HepG2 (cell line): ENCODE measurements around the gene MT1M. TPM values are rescaled to one million over a fixed set of nuclear protein-coding genes. Genes with fewer than 3 reads are reported as not detected.

ENCODE experiments used
- ATAC-seq: fragments of 200-7000 bp; cut with Tn5 transposase; 3 replicates; pipeline ENCODE4 v1.9.1; 2020; ENCODE audit warnings: mild to moderate bottlenecking, moderate library complexity
- BruUV-seq: library from RNA; stranded (reverse); fragments of 400-500 nt; replicated peaks from 2 replicates; lab custom pipeline; 2021; lab: Mats Ljungman, UMichigan
- CTCF ChIA-PET: fragments of 300-600 bp; formaldehyde crosslinking; extraction: SDS; loops from one replicate; lab custom pipeline; 2021; ENCODE audit warnings: low total read pairs, inconsistent platforms, low intra/inter-chr PET ratio; lab: Yijun Ruan, JAX
- POLR2A ChIA-PET: fragments of 350-600 bp; sonication (Branson Sonifier 250); formaldehyde crosslinking; loops from one replicate; lab custom pipeline; 2020; ENCODE audit warnings: antibody characterized with exemption, inconsistent platforms; lab: Yijun Ruan, JAX
- DNase-seq: peaks from one replicate; pipeline ENCODE4 v3.0.0-alpha.2; 2015; ENCODE audit warnings: low spot score
- FAIRE-seq: peaks from 3 replicates; lab custom pipeline; 2011; peaks lifted over from hg19 to GRCh38; lab: Jason Lieb, UNC
- H2AFZ ChIP-seq: one replicate; pipeline ENCODE4 v1.6.1; 2011; ENCODE audit warnings: low read length, inconsistent platforms
- H3K27ac ChIP-seq: fragments of 300-600 bp; 3 replicates; pipeline ENCODE4 v1.8.0; 2011; ENCODE audit warnings: mixed run types, mild to moderate bottlenecking, mixed read lengths, low read length, inconsistent platforms; ENCODE audit not compliant: insufficient read depth; ENCODE audit errors: extremely low read length
- H3K27me3 ChIP-seq, 2 experiments: fragments of 200-600 bp in 1 of 2; 2 replicates in 1 of 2; 3 replicates in 1 of 2; pipeline versions ENCODE4 v1.6.0 to v1.8.0; 2011; ENCODE audit warnings: low read length in 2 of 2, mild to moderate bottlenecking in 2 of 2, moderate library complexity in 2 of 2, inconsistent platforms in 1 of 2; ENCODE audit not compliant: insufficient read depth in 2 of 2, control insufficient read depth in 1 of 2
- H3K36me3 ChIP-seq, 2 experiments: fragments of 200-600 bp in 1 of 2; replicated peaks in 1 of 2; 2 replicates in 1 of 2; 3 replicates in 1 of 2; pipeline versions ENCODE4 v1.5.1 to v1.8.0; 2011; ENCODE audit warnings: low read length in 2 of 2, inconsistent platforms in 1 of 2; ENCODE audit not compliant: insufficient read depth in 2 of 2, control insufficient read depth in 1 of 2
- H3K4me1 ChIP-seq: 2 replicates; pipeline ENCODE4 v1.5.1; 2012; ENCODE audit warnings: low read length, inconsistent platforms; ENCODE audit not compliant: insufficient read depth
- H3K4me2 ChIP-seq: 2 replicates; pipeline ENCODE4 v1.6.0; 2011; ENCODE audit warnings: low read depth, low read length, inconsistent platforms
- H3K4me3 ChIP-seq, 3 experiments: fragments of 200-600 bp in 1 of 3; sonication (generic), shearing (Covaris generic) in 1 of 3; replicated peaks in 1 of 3; 2 replicates each; pipeline ENCODE4 v1.5.1; 2011 to 2016; ENCODE audit warnings: low read length in 3 of 3, inconsistent platforms in 2 of 3, low read depth in 2 of 3, mild to moderate bottlenecking in 2 of 3, control low read depth in 1 of 3, mixed read lengths in 1 of 3; ENCODE audit not compliant: insufficient read depth in 1 of 3
- H3K79me2 ChIP-seq: one replicate; pipeline ENCODE4 v1.6.1; 2011; ENCODE audit warnings: low read length, inconsistent platforms; ENCODE audit not compliant: insufficient read depth
- H3K9ac ChIP-seq: 2 replicates; pipeline ENCODE4 v1.6.0; 2011; ENCODE audit warnings: mild to moderate bottlenecking, low read depth, low read length, inconsistent platforms; ENCODE audit not compliant: insufficient read depth
- H3K9me3 ChIP-seq: 2 replicates; pipeline ENCODE4 v1.5.1; 2012; ENCODE audit warnings: mild to moderate bottlenecking, low read length
- H4K20me1 ChIP-seq: 2 replicates; pipeline ENCODE4 v1.6.0; 2011; ENCODE audit warnings: inconsistent platforms, mild to moderate bottlenecking, low read length, moderate library complexity; ENCODE audit not compliant: insufficient read depth
- CBX1 ChIP-seq: IDR thresholded peaks from one replicate; pipeline ENCODE4 v1.6.1; 2016; ENCODE audit warnings: antibody characterized with exemption, low read depth
- CEBPB ChIP-seq: IDR thresholded peaks from 2 replicates; pipeline ENCODE4 v1.6.1; 2011; ENCODE audit warnings: low read depth, low read length, improper control_type of control experiment, borderline replicate concordance
- CEBPG ChIP-seq: IDR thresholded peaks from 2 replicates; pipeline ENCODE4 v1.6.1; 2016
- FLYWCH1 ChIP-seq: sonication (generic); formaldehyde crosslinking; IDR thresholded peaks from 2 replicates; pipeline ENCODE4 v1.8.1; 2023; ENCODE audit warnings: mild to moderate bottlenecking, missing genetic modification reagents
- FOXA1 ChIP-seq, 2 experiments: fragments of 450-650 bp in 1 of 2; sonication (generic) in 1 of 2; formaldehyde crosslinking in 1 of 2; IDR thresholded peaks; 2 replicates each; pipeline versions ENCODE4 v1.4.0 to v1.6.1; 2016 to 2020; ENCODE audit warnings: missing genetic modification reagents in 1 of 2
- GZF1 ChIP-seq: sonication (generic); formaldehyde crosslinking; IDR thresholded peaks from 2 replicates; pipeline ENCODE4 v1.5.1; 2020; ENCODE audit warnings: mild to moderate bottlenecking, missing genetic modification reagents
- IRX3 ChIP-seq: sonication (generic); formaldehyde crosslinking; IDR thresholded peaks from 2 replicates; pipeline ENCODE4 v1.8.1; 2023; ENCODE audit warnings: mild to moderate bottlenecking, low read depth, missing genetic modification reagents, borderline replicate concordance
- JUNB ChIP-seq: sonication (generic); formaldehyde crosslinking; IDR thresholded peaks from 2 replicates; pipeline ENCODE4 v1.8.0; 2022; ENCODE audit warnings: missing genetic modification reagents, mild to moderate bottlenecking, borderline replicate concordance
- KLF9 ChIP-seq: IDR thresholded peaks from 2 replicates; pipeline ENCODE4 v1.6.1; 2016; ENCODE audit warnings: low read depth
- NFE2 ChIP-seq: sonication (generic); formaldehyde crosslinking; IDR thresholded peaks from 2 replicates; pipeline ENCODE4 v1.4.0; 2020; ENCODE audit warnings: missing genetic modification reagents
- RBAK ChIP-seq: sonication (generic); formaldehyde crosslinking; IDR thresholded peaks from 2 replicates; pipeline ENCODE4 v1.5.1; 2020; ENCODE audit warnings: mild to moderate bottlenecking, missing genetic modification reagents
- SKI ChIP-seq: fragments of 450-650 bp; IDR thresholded peaks from one replicate; pipeline ENCODE4 v1.6.1; 2018; ENCODE audit warnings: mild to moderate bottlenecking; ENCODE audit not compliant: partially characterized antibody
- SOX13 ChIP-seq, 3 experiments: fragments of 450-650 bp in 1 of 3; sonication (generic) in 1 of 3; formaldehyde crosslinking in 1 of 3; IDR thresholded peaks in 2 of 3; conservative IDR thresholded peaks in 1 of 3; 2 replicates each; pipeline versions ENCODE4 v1.5.0 to v1.6.1; 2016 to 2020; ENCODE audit warnings: antibody characterized with exemption in 1 of 3, mild to moderate bottlenecking in 1 of 3, missing compliant biosample characterization in 1 of 3, missing genetic modification reagents in 1 of 3, moderate library complexity in 1 of 3
- SOX5 ChIP-seq: IDR thresholded peaks from 2 replicates; pipeline ENCODE4 v1.6.1; 2016; ENCODE audit warnings: borderline replicate concordance
- SOX6 ChIP-seq, 2 experiments: fragments of 450-650 bp in 1 of 2; sonication (generic) in 1 of 2; formaldehyde crosslinking in 1 of 2; IDR thresholded peaks; 2 replicates each; pipeline versions ENCODE4 v1.4.0 to v1.6.1; 2017 to 2020; ENCODE audit warnings: antibody characterized with exemption in 1 of 2, mild to moderate bottlenecking in 1 of 2, missing genetic modification reagents in 1 of 2
- ZNF567 ChIP-seq: sonication (generic); formaldehyde crosslinking; IDR thresholded peaks from 2 replicates; pipeline ENCODE4 v1.8.1; 2023; ENCODE audit warnings: mild to moderate bottlenecking, missing genetic modification reagents, borderline replicate concordance
- ZNF75D ChIP-seq: sonication (generic); formaldehyde crosslinking; IDR thresholded peaks from 2 replicates; pipeline ENCODE4 v1.8.1; 2023; ENCODE audit warnings: missing genetic modification reagents, mild to moderate bottlenecking, borderline replicate concordance
- ZZZ3 ChIP-seq: sonication (generic); formaldehyde crosslinking; IDR thresholded peaks from 2 replicates; pipeline ENCODE4 v1.4.0; 2020; ENCODE audit warnings: missing genetic modification reagents, mild to moderate bottlenecking, borderline replicate concordance
- WGBS: methylation state at CpG from one replicate; pipeline ENCODE4 v1.1.6; 2017; ENCODE audit warnings: low lambda C conversion rate; 5-methylcytosine and 5-hydroxymethylcytosine counted together
- in situ Hi-C: cut with HindIII; loops from 2 replicates; pipeline ENCODE4 v1.10.0; 2017; ENCODE audit warnings: low pct_unique_long_range_greater_than_20kb; ENCODE audit not compliant: extremely low pct_ligation_motif_present
- intact Hi-C: fragments of 100-400 bp; cut with micrococcal nuclease; formaldehyde crosslinking; loops from one replicate; pipeline ENCODE4 v1.10.0; 2022; ENCODE audit not compliant: unreplicated experiment
- polyA plus RNA-seq, 8 experiments: library from polyadenylated mRNA; depleted of rRNA in 3 of 8; stranded (reverse) in 7 of 8; unstranded in 1 of 8; fragments of >200 nt; fragmentation: Illumina TruSeq in 4 of 8; extraction: Trizol in 4 of 8; gene quantifications; 2 replicates each; pipeline versions ENCODE4 v1.2.1 to v1.2.3, GENCODE V29; 2011 to 2016; ENCODE audit warnings: low read depth in 4 of 8, missing spikeins in 1 of 8, mixed read lengths in 1 of 8; ENCODE audit not compliant: insufficient read depth in 1 of 8
- total RNA-seq, 5 experiments: library from RNA; depleted of rRNA; stranded (reverse); fragments of >200 nt; fragmentation: Illumina TruSeq; extraction: Trizol; gene quantifications; 2 replicates each; pipeline ENCODE4 v1.2.3, GENCODE V29; 2016; ENCODE audit warnings: low read depth in 1 of 5
- TF ChIP-seq, protein P1 (sequence below): sonication (generic); formaldehyde crosslinking; IDR thresholded peaks from 2 replicates; pipeline ENCODE4 v1.4.0; 2020; ENCODE audit warnings: missing genetic modification reagents, borderline replicate concordance
- TF ChIP-seq, protein P2 (sequence below): sonication (generic); formaldehyde crosslinking; IDR thresholded peaks from 2 replicates; pipeline ENCODE4 v1.4.0; 2020; ENCODE audit warnings: missing genetic modification reagents, low read depth, mild to moderate bottlenecking, borderline replicate concordance

Gene MT1M
- total and polyA plus RNA-seq, 2 of the 13 experiments (the other 11 are each of a cell fraction or from before 2014, with no cell fraction given): 4.6 TPM; not detected in 1

DNA sequence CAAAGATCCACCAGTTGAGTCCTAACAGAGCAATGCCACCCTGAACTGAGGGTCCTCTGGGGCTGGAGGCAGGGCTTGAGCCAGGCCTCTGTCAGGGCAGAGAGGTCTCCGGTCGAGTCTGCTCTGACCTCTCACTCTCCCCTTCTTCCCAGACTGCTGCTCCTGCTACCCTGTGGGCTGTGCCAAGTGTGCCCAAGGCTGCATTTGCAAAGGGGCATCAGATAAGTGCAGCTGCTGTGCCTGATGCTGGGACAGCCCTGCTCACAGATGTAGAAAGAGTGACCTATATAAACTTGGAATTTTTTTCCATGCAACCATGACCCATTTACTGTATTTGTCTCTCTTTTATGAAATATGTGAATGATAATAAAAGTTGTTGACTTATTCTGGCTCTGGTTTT is 16.8 kb downstream of the MT1M start (continued):
- TF ChIP-seq IRX3 (CRISPR knock-in tag): no peak
- TF ChIP-seq, all 625 proteins: peak for 0

DNA sequence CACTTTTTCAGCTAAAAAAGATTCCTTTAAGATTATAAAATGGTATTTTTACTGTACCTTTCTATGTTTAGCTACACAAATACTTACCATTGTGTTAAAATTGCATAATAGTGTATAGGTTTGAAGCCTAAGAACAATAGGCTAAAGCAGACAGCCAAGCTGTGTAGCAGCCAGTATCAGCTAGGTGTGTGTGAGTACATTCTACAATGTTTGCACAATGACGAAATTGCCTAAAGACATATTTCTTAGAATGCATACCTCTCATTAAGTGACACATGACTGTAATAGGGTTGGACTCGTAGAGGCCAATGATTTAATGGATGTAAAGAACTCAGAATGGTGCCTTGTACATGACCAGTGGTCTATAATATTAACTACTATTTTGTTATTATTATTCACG is 17.4 kb downstream of the MT1M start:
- H3K4me1 ChIP-seq: peaks cover 24% of the 10 kb centered on the region
- ChIA-PET POLR2A (interaction anchor here (0.8 kb wide), 1 partner anchor 24 kb away, joined by 3 read pairs; the partner anchor contains the start of gene MT1E), CTCF (no interaction called here)
- DNase-seq: no peak
- 30% methylated on average over 3 of the region's 3 CpGs for WGBS
- H2AFZ ChIP-seq: no peak overlapping the region
- no peak for ATAC-seq
- no peaks in the 10 kb centered on the region for H3K36me3 ChIP-seq
- H3K9ac ChIP-seq: no peak overlapping the region
- no TSS peak for BruUV-seq
- no peak for FAIRE-seq
- H3K79me2 ChIP-seq: no peaks in the 10 kb centered on the region
- H3K9me3 ChIP-seq: no peaks in the 10 kb centered on the region
- intact Hi-C loops (loop anchor here (10.0 kb wide), 1 partner anchor 45 kb away; the partner anchor contains the start of gene MT2A), in situ Hi-C loops (no loop called here)
- H3K4me2 ChIP-seq: no peak overlapping the region
- H3K4me3 ChIP-seq: no peak overlapping the region
- H4K20me1 ChIP-seq: no peaks in the 10 kb centered on the region
- H3K27ac ChIP-seq: no peak overlapping the region
- peaks cover 6 to 41% of the 10 kb centered on the region in 2 experiments; a peak in 4 of 5 replicates for H3K27me3 ChIP-seq
- no peak for TF ChIP-seq ZZZ3 (CRISPR knock-in tag)
- peak; percentile 18; the same call in 1 of the 2 replicates for TF ChIP-seq CEBPB
- TF ChIP-seq GZF1 (CRISPR knock-in tag): no peak
- no peak for TF ChIP-seq ZNF567
- no peak for TF ChIP-seq FOXA1 (IDR thresholded peaks at IDR 0.05)
- TF ChIP-seq FOXA1 (CRISPR knock-in tag; IDR thresholded peaks at IDR 0.05): 0 out of 2 replicates have a peak, but pooled peaks have one; percentile 20
- TF ChIP-seq CBX1: no peak
- TF ChIP-seq, protein P1, sequence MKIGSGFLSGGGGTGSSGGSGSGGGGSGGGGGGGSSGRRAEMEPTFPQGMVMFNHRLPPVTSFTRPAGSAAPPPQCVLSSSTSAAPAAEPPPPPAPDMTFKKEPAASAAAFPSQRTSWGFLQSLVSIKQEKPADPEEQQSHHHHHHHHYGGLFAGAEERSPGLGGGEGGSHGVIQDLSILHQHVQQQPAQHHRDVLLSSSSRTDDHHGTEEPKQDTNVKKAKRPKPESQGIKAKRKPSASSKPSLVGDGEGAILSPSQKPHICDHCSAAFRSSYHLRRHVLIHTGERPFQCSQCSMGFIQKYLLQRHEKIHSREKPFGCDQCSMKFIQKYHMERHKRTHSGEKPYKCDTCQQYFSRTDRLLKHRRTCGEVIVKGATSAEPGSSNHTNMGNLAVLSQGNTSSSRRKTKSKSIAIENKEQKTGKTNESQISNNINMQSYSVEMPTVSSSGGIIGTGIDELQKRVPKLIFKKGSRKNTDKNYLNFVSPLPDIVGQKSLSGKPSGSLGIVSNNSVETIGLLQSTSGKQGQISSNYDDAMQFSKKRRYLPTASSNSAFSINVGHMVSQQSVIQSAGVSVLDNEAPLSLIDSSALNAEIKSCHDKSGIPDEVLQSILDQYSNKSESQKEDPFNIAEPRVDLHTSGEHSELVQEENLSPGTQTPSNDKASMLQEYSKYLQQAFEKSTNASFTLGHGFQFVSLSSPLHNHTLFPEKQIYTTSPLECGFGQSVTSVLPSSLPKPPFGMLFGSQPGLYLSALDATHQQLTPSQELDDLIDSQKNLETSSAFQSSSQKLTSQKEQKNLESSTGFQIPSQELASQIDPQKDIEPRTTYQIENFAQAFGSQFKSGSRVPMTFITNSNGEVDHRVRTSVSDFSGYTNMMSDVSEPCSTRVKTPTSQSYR (CRISPR knock-in tag): no peak
- TF ChIP-seq SOX13 (IDR thresholded peaks at IDR 0.05): no peak
- peak in 1 of 2 experiments; percentile 66; a peak in 2 of 4 replicates for TF ChIP-seq SOX13 (CRISPR knock-in tag; conservative IDR thresholded peaks at IDR 0.05 in 1 of 2, IDR thresholded peaks at IDR 0.05 in 1 of 2)
- TF ChIP-seq, protein P2, sequence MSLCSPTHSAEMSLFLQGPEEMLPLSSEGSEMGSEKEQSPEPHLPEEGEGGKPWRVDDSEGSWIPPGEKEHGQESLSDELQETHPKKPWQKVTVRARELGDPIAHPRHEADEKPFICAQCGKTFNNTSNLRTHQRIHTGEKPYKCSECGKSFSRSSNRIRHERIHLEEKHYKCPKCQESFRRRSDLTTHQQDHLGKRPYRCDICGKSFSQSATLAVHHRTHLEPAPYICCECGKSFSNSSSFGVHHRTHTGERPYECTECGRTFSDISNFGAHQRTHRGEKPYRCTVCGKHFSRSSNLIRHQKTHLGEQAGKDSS: no peak
- no peak for TF ChIP-seq ZNF75D (CRISPR knock-in tag)
- peak; percentile 41; the same call in 1 of the 2 replicates for TF ChIP-seq CEBPG
- TF ChIP-seq SOX5 (CRISPR knock-in tag): peak; percentile 59; the same call in 1 of the 2 replicates
- no peak for TF ChIP-seq JUNB (CRISPR knock-in tag)
- no peak for TF ChIP-seq KLF9 (CRISPR knock-in tag)
- peak; percentile 94 for TF ChIP-seq RBAK
- no peak for TF ChIP-seq FLYWCH1 (CRISPR knock-in tag)
- TF ChIP-seq SOX6 (IDR thresholded peaks at IDR 0.05): no peak
- peak; percentile 33; the same call in 1 of the 2 replicates for TF ChIP-seq SOX6 (CRISPR knock-in tag; IDR thresholded peaks at IDR 0.05)
- TF ChIP-seq SKI: no peak
- no peak for TF ChIP-seq NFE2
